Articular chondrocyte of knee joint (primary cell): ENCODE results near the gene OR8H1. TPM values are rescaled to one million over a fixed set of nuclear protein-coding genes. Genes with fewer than 3 reads are reported as not detected.

Experiments used
- total RNA-seq: library from RNA; depleted of rRNA; stranded (reverse); fragments of >200 nt; gene quantifications from 2 replicates; pipeline ENCODE4 v1.2.3, GENCODE V29; 2012

Gene OR8H1, protein sequence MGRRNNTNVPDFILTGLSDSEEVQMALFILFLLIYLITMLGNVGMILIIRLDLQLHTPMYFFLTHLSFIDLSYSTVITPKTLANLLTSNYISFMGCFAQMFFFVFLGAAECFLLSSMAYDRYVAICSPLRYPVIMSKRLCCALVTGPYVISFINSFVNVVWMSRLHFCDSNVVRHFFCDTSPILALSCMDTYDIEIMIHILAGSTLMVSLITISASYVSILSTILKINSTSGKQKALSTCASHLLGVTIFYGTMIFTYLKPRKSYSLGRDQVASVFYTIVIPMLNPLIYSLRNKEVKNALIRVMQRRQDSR
- total RNA-seq: not detected in 2 replicates

DNA sequence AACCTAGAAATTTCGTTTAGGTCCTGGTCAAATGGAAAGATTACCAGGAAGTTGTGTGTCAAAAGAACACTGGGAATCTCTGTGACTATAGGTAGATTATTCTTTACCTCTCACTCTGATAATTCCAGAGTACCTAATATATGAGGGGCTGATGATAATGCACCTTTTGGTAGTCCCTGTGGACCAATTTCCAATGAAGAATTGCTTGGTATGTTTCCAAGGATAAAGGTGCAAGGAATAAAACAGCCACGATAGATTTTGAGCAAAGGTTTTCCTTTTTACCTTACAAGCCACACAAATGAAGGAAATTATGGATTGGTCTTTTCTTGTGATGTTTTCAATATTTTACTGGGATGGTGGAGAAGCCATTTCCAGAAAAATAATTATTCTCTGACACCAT, at the start of gene OR8H1:
TSS of gene OR8H1 (minus strand) at position 101 of the 400 bp plus-strand sequence. CDS start 1,192 bp downstream, outside the sequence.

DNA sequence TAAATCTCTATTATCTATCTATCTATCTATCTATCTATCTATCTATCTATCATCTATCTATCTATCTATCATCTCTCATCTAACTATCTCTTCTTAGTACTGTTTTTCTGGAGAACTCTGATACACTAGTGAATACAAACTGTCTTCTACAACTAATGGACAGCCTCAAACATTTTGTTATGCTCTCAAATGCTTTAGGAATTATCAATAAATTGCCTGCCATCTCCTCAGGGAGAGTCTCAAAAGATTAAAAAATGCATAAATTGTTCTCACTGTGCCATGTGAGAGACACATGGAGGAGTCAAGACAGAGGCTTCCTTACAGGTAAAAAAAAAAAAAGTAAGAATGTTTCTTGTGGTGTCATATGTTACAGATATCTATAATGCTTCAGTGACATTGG, 22.8 kb upstream of the OR8H1 start, which contains the start of gene OR8K3:
TSS of gene OR8K3 (plus strand) at position 301 of the 400 bp plus-strand sequence. CDS start 3,163 bp downstream, outside the sequence.

DNA sequence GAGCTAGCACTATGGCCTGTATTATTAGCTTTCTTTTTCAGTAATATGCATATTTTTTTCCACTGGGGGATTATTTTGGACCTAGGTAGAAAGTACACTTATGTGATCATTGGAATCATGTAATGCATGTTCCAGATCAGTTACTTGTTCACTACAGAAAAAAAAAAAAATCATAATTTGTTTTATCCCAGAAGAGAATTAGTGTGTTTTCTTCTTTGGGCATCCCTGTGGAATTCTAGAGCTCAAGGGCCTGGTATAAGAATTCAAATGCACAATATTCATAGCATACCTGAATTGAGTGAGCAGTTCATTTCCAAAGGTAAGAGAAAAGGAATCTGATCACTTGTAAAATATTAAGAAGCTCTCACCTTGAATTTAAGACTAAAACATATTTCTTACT, 18.2 kb downstream of the OR8H1 start, which contains the start of gene OR5T1:
TSS of gene OR5T1 (plus strand) at position 301 of the 400 bp plus-strand sequence. CDS start 1,485 bp downstream, outside the sequence.

DNA sequence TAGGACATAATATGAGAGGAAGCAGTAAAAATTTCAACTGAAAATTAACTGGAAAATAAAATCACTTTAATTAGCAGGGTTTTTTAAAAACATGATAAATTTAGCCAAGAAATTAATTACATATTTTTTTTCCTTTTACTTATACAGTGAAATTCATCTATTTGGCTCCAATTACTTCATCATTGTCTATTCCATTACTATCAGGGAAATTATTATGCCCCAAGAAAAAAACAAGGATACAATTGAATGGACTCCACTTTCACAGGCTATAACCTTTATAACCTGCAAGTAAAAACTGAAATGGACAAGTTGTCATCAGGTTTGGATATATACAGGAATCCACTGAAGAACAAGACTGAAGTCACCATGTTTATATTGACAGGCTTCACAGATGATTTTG, 40.1 kb downstream of the OR8H1 start, which contains the start of gene OR5T3:
TSS of gene OR5T3 (plus strand) at position 301 of the 400 bp plus-strand sequence. CDS start at position 301, 0 bp downstream.

Other genes starting within 250 kb of the OR8H1 start
- not detected in 2 replicates for gene OR8I2, start 198.9 kb downstream of the OR8H1 start, total RNA-seq
- not detected in 2 replicates for gene OR8H2, start 188.6 kb downstream of the OR8H1 start, total RNA-seq
- gene OR8H3, start 169.9 kb downstream of the OR8H1 start, total RNA-seq: not detected in 2 replicates
- gene OR8J3, start 152.1 kb downstream of the OR8H1 start, total RNA-seq: not detected in 2 replicates
- not detected in 2 replicates for gene OR8K5, start 131.9 kb downstream of the OR8H1 start, total RNA-seq
- not detected in 2 replicates for gene OR5J2, start 115.6 kb downstream of the OR8H1 start, total RNA-seq
- gene OR5T2, start 58.0 kb downstream of the OR8H1 start, total RNA-seq: not detected in 2 replicates
- gene OR5T3, start 40.0 kb downstream of the OR8H1 start, total RNA-seq: not detected in 2 replicates
- gene OR5T1, start 18.1 kb downstream of the OR8H1 start, total RNA-seq: not detected in 2 replicates
- gene OR8K3, start 22.9 kb upstream of the OR8H1 start, total RNA-seq: not detected in 2 replicates
- gene OR8K1, start 53.8 kb upstream of the OR8H1 start, total RNA-seq: not detected in 2 replicates
- gene OR8J1, start 62.0 kb upstream of the OR8H1 start, total RNA-seq: not detected in 2 replicates
- gene OR8U1, start 83.4 kb upstream of the OR8H1 start, total RNA-seq: not detected in 2 replicates
- gene OR5AL1, start 120.4 kb upstream of the OR8H1 start, total RNA-seq: not detected in 2 replicates
- not detected in 2 replicates for gene OR5M3, start 181.1 kb upstream of the OR8H1 start, total RNA-seq
- gene OR5M8, start 199.1 kb upstream of the OR8H1 start, total RNA-seq: not detected in 2 replicates